ELF-1 (cell line): ENCODE data around the gene ZBED1.
"Not testable (repeated sequence)": the region's sequence is repeated elsewhere in the genome, so short reads cannot be mapped to it uniquely, and the experiment has no call there.

Experiments
- DNase-seq: peaks from one replicate; pipeline ENCODE4 v3.0.0-alpha.2; 2016; ENCODE audit warnings: low read depth, low spot score

The ZBED1 gene

DNA sequence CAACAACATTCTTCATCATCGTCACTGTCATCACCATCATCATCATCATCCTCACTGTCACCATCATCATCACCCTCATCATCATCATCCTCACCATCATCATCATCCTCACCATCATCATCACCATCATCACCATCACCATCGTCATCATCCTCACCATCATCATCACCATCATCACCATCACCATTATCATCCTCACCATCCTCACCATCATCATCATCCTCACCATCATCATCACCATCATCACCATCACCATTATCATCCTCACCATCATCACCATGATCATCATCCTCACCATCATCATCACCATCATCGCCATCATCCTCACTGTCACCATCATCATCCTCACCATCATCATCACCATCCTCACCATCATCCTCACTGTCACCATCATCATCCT is 18.9 kb upstream of the ZBED1 start:
- not testable (repeated sequence) for DNase-seq

DNA sequence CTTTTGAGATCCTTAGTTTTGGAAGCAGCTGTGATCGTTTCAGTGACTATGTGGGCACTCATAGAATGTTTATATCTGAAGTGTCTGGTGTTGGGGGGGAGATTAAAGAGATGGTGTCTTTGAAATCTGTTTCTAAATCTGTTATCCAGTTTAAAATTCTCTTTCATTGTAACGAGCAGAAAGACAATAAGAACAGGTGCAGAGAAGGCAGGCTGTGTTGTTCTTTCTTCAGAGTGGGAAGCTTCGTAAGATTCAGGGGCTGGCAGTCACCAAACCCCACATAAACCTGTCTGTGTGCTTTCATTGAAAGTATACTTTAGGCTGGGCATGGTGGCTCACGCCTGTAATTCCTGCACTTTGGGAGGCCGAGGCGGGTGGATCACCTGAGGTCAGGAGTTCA is 16.3 kb upstream of the ZBED1 start:
- DNase-seq = no peak

DNA sequence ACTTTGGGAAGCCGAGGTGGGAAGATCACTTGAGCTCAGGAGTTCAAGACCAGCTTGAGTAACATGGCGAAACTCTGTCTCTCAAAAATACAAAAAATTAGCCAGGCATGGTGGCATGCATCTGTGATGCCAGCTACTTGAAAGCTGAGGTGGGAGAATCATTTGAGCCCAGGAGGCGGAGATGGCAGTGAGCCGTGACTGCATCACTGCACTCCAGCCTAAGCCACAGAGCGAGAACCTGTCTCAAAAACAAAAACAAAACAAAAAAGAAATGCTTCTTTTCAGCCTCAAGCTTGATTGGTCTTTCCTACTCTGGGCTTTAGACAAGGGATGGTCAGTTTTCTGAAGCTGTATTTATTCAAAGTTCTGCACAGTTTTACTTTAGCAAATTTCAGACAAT is 15.8 kb upstream of the ZBED1 start:
- DNase-seq = no peak

GRCh38 chrX:2514131-2514530 is 13.4 kb upstream of the ZBED1 start:
- DNase-seq = no peak

DNA sequence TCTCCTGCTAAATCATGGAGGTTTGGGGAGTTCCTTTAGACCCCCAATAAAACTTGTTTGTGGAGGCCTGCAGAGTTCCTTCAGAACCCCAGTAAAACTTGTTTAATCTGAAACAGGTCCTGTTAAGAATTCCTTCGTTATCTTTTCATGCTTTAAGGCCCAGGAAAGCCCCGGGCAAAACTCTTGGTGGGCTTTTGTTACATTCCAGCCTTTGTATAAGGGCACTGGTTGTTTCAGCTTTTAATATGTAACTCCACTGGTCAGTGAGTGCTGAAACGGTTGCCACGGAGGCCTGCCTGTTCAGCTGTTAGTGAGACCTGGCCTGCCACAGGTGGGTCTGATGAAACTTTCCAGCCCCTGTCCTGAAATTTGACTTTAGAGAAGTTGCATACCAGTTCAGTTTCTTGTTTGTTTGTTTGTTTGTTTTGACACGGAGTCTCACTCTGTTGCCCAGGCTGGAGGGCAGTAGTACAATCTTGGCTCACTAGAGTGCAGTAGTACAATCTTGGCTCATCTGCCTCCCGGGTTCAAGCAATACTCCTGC is 12.4 kb upstream of the ZBED1 start:
- peak; percentile 94 for DNase-seq

- no peak for DNase-seq
Observed at GRCh38 chrX:2512501-2512900, 11.7 kb upstream of the ZBED1 start.

- no peak for DNase-seq
Observed at GRCh38 chrX:2511326-2511725, 10.6 kb upstream of the ZBED1 start.

DNA sequence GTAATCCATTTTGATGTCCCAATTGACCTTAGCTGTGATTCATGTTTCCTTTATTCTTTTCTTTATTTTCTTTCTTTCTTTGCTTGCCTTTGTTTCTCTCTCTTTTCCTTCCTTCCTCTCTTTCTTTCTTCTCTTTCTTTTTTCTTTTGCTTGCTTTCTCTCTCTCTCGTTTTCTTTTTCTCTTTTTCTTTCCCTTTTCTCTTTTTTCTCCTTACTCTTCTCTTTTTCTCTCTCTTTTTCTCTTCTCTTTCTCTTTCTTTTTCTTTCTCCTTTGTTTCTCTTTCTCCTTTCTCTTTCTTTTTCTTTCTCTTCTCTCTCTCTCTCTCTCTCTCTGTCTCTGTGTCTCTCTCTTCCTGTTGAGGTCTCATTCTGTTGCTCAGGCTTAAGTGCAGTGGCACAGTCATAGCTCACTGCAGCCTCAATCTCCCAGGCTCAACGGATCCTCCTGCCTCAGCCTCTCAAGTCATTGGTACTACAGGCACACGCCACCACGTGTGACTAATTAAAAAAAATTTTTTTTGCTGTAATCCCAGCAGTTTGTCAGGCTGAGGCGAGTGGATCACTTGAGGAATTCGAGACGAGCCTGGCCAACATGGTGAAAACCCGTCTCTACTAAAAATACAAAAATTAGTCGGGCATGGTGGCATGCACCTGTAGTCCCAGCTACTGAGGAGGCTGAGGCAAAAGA is 8.0 kb upstream of the ZBED1 start:
- no peak for DNase-seq

DNA sequence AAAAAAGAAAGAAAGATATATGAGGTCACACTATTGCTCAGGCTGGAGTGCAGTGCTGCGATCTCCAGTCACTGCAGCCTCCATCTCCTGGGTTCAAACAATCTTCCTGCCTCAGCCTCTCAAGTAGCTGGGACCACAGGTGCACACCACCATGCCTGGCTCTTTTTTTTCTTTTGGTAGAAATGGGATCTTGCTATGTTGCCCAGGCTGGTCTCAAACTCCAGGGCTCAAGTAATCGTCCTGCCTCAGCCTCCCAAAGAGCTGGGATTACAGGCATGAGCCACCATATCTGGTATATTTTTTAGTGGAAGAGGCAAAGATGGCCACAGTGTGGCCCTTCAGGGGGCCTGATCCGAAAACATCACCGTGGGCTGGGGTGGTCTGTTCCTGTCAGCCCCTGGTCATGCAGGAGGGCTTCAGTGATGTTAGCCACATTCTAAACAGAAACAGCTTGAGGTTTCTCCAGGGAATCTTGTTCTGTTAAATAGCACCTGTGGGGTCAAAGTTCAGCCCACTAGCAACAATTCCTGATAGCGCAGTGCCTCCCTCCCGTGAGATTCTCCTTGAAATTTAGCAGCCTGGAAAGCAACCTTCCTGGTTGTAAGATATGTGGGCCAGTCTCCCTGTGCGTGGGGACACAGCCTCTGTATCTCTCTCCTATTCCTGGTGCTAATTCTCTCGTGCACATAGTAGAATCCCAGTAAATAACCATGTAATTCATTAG is 7.3 kb upstream of the ZBED1 start:
- DNase-seq = no peak

DNA sequence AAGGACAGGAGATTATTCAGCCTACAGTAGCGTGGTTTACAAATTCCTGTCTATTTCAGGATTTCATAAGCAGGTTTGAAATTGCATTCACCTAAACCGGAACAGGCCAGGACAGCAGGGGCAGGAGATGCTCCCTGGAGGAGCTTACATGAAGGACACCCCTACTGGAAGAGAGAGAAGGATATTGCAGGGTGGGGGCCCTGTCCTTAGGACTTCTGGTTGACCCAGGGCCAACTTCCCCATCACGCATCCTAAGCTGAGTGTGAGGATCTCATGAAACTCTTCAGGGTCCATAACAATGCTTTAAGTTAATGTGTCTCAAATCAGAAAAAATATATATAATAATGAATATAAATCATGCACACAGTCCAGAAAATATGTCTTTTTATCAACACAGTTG is 6.4 kb upstream of the ZBED1 start:
- DNase-seq = no peak

DNA sequence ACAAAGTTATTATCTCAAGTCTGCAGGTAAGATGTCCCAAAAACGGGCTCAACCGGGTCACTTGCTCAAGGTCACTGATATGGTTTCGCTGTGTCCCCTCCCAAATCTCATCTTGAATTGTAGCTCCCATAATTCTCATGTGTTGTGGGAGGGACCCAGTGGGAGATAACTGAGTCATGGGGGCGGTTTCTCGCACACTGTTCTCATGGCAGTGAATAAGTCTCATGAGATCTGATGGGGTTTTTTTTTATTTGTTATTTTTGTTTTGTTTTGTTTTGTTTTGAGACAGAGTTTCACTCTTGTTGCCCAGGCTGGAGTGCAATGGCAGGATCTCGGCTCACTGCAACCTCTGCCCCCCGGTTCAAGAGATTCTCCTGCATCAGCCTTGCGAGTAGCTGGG is 4.6 kb upstream of the ZBED1 start:
- DNase-seq = not testable (repeated sequence)

GRCh38 chrX:2504706-2505332 is 4.0 kb upstream of the ZBED1 start:
- DNase-seq = no peak

GRCh38 chrX:2503591-2504500 is 3.1 kb upstream of the ZBED1 start:
- no peak for DNase-seq

DNA sequence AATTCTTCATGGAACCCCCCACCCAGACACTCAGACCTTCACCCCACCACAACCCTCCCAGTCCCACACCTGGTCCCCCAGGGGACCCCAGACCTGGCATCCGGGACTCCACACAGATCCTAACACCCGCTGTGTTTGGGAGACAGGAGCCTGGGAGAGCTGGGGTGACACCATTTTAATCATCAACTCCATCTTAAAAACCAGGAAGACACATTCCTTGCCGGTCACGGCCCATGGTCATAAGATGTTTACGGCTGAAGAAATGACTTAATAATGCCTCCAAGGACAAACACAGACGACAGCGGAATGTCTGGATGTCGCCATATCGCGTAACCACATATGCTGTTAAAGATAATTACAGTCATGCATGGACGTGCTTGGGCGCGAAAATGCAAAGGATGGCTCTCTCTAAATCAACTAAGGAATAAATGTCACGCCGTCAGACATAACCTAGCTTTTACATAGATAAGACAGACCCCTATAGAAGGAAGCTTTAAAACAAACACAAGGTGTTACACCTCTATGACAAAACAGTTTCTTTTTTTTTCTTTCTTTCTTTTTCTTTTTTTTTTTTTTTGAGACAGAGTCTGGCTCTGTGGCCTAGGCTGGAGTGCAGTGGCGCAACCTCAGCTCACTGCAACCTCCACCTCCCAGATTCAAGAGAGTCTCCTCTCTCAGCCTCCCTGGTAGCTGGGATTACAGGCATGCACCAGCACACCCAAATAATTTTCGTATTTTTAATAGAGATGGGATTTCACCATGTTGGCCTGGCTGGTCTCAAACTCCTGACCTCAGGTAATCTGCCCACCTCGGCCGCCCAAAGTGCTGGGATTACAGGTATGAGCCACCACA is 2.1 kb upstream of the ZBED1 start:
- no peak for DNase-seq

GRCh38 chrX:2502120-2502667 is 1.4 kb upstream of the ZBED1 start:
- DNase-seq = no peak

DNA sequence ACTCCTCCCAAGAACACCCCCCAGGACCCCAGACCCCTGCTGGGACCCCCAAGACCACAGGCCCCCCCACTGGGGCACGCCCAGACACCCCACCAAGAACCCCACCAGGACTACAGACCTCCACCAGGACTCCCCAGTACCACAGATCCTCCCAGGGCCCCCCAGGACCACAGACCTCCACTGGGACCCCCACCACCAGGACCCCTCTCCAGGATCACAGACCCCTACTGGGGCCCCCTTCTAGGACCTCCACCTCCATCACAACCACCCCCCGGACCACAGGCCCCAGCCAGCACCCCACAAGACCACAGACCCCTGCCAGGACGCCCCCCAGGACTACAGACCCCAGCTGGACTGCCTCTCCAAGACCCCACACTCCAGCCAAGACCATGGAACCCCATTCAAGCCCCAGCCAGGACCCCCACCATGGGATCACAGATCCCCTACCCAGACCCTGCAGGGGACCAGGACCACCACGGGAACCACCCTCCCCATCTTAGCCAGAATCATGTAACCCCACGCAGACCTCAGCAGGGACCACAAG is 855 bp upstream of the ZBED1 start:
- DNase-seq = no peak

- DNase-seq = peak; percentile 75
Observed at GRCh38 chrX:2500091-2500802, 529 bp downstream of the ZBED1 start.

DNA sequence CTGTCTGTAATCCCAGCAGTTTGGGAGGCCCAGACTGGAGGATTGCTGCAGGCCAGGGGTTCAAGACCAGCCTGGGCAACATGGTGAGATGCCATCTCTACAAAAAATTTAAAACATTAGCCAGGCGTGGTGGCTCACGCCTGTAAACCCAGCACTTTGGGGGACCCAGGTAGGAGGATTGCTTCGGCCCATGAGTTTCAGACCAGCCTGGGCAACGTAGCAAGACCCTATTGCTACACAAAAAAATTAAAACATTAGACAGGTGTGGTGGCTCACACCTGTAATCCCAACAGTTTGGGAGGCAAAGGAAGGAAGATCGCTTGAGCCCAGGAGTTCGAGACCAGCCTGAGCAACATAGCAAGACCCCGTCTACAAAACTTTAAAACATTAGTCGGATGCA is 1.3 kb downstream of the ZBED1 start:
- no peak for DNase-seq

- peak; percentile 51 for DNase-seq
Observed at GRCh38 chrX:2498781-2499302, 1.9 kb downstream of the ZBED1 start.
